Effector CD8-positive, alpha-beta T cell (primary cell): ENCODE measurements around the gene ZNF232.
"Not testable (repeated sequence)": the region's sequence is repeated elsewhere in the genome, so short reads cannot be mapped to it uniquely, and the experiment has no call there.

Source experiments
- DNase-seq: peaks from one replicate; lab custom pipeline; 2025; lab: John Stamatoyannopoulos, UW

Gene ZNF232

DNA sequence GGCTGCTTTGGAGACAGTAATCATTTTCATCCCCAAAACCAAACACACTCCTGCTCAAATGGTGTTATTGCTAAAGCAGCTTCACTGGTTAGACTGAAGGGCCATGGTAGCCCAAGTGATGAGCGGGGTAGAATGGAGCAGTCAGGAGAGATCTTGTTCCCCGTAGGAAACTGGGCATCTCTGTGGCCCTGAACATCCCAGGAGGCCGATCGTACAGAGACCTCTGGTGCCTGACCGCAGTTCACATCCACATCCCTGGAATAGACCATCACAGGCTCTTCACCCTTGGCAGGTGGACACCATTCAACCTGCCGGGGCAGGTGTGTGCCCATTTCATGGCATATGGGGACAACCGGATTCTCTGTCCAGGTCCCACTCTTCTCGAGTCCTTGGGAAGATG is 18.1 kb upstream of the ZNF232 start:
- not testable (repeated sequence) for DNase-seq

GRCh38 chr17:5128905-5129535 is 17.3 kb upstream of the ZNF232 start:
- DNase-seq: no peak

GRCh38 chr17:5128387-5128786 is 16.7 kb upstream of the ZNF232 start:
- DNase-seq: not testable (repeated sequence)

- no peak for DNase-seq
These were observed 16.2 kb upstream of the ZNF232 start for GRCh38 chr17:5127910-5128309.

DNA sequence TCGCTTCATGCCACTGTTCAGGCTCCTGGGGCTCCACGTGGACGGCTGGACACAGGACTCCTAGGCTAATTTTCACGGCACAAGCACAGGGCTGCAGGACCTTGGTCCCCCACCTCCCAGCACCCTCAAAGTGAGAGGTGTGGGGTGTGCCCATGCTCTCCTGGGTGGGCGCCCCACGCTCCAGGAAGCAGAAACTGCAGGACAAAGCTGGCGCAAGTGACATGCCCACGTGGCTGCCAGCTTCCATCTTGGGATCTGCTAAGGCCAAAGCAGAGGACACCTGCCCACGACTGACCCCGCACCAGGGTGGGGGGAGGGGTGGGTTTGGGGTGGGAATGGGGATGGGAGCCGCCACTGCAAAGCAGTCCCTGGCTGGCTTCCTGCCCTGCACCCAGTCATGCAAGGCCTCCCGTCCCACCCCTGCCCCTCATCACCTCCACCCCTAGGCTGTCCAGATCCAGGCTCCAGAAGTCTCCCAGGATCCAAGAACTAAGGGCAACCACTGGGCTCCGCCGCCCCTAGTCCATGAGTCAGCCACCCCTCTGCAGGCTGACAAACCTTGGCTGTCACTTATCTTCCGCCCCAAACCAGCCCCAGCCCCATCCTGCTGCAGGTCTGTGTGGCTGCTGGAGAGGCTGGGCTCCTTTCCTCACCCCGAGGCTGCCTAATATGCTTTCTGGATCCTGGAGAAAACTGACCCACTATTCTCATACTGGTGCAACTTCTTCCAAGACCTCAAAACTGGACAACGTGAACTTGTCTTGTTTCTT is 15.2 kb upstream of the ZNF232 start:
- DNase-seq: no peak

- DNase-seq: not testable (repeated sequence)
These were observed 13.2 kb upstream of the ZNF232 start for GRCh38 chr17:5124896-5125295.

DNA sequence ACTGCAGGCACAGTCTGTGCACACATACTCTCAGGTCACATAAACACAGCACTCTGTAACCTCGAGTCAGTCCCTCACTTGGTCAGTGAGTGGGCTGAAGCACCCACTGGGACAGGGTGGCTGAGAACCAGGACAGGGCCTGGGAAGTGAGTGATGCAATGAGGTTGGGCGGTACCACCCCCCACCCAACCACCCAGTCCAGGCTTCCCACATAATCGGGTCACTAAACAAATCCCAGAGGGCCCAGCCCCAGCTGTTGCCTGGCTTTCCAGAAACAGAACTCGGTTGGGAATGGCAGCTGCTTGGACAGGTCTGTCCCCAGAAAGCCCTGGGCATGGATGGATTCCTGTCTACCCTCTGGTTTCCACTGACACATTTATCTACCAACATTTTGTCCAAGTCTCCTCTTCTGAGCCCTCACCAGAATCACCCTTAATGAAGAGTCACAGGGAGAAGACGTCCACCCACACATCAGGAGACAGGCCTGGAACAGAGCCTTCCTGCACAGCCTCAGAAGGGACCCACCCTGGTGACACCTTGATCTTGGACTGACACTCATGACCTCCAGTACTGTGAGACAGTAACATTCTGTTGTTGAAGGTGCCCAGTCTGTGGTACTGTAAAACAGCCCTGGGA is 12.6 kb upstream of the ZNF232 start:
- not testable (repeated sequence) for DNase-seq

- DNase-seq: no peak
These were observed 11.9 kb upstream of the ZNF232 start for GRCh38 chr17:5123343-5124124.

DNA sequence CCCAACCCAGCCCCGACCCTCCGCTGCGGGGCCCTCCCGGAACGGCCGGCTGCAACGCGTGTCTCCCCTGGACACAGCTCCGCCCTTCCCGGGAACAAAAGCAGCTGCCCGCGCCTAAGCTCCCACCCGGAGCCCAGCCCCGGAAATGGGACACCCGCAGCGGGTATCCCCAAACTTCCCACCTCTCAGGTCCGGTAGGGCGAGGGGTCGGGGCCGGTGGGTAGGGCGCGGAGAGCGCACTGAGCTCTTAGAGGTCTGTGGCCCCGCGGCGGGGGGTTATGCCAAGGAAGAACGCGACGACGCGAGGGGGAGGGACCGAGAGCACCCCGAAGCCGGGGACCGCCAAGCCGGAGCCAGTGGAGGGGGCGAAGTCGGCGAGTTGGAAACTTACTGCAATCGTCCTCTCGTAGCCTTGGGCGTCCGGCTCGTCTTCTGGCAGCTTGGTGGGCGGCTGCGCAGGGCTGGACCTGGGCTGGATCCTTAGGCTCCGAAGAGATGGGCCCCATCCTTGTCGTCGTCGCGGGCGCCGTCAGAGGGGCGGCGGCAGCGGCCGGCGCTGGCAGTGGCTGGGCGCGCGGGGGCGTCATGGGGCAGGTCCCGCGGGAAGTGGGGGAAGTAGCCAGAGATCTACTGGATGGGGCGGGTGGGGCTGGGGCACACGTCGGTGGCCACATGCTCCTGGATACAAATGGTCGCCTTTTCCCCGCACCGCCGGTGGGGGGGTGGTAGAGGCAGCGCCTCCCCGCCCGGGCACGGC is 11.1 kb upstream of the ZNF232 start:
- no peak for DNase-seq

- not testable (repeated sequence) for DNase-seq
These were observed 10.4 kb upstream of the ZNF232 start for GRCh38 chr17:5122056-5122455.

- DNase-seq: no peak
These were observed 9.6 kb upstream of the ZNF232 start for GRCh38 chr17:5121186-5121841.

DNA sequence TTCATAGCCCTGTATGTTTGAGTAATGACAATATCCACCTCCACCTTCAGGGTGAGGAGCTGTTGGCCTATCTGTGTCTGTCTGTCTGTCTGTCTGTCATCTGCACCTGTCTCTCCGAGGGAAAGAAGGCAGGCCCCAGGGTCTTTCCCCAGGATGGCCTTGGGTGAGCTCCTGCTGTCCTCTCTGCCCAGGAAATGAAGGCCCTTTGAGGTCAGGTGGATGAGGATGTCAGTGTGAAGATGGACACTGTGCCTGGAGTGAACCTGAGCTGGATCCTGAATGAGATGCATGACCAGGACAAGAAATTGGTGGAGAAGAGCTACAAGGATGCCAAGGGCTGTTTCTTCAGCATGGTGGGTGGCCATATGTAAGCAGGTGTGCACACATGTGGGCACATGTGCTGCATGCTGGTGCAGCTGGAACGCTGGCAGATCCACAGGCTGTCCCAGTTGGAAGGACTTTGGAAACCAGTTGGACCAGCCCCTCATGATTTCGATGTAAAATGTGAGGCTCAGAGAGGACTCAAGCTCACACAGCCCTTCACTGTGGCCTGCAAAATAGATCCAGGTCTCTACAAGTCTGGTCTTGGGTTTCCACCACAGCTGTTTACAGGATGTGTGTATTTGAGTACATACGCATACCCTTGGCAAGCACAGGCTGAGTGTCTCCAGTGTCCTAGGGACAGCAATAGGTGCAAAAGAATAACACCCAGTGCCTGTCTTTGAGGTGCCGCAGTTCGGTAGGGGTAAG is 8.9 kb upstream of the ZNF232 start:
- not testable (repeated sequence) for DNase-seq

DNA sequence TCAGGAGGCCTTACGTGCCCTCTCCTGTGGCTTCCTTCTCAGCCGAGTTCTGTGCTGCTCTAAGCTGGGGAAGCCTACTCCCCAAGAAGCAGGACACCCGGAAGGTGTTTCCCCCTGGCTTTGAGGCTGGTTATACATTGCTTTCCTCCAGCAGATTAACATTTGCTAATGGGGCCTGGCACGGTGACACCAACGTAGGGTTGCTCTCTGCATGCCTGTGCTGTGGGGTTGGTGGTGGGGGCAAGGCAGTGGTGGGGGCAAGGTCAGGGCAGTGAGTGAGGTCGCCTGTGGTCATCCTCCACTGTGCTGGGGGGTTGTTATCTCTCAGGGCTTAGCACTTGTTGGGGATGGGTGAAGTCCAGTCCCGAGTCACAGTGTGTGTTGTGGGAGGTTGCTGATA is 8.4 kb upstream of the ZNF232 start:
- no peak for DNase-seq

GRCh38 chr17:5118219-5118618 is 6.5 kb upstream of the ZNF232 start:
- DNase-seq: no peak

DNA sequence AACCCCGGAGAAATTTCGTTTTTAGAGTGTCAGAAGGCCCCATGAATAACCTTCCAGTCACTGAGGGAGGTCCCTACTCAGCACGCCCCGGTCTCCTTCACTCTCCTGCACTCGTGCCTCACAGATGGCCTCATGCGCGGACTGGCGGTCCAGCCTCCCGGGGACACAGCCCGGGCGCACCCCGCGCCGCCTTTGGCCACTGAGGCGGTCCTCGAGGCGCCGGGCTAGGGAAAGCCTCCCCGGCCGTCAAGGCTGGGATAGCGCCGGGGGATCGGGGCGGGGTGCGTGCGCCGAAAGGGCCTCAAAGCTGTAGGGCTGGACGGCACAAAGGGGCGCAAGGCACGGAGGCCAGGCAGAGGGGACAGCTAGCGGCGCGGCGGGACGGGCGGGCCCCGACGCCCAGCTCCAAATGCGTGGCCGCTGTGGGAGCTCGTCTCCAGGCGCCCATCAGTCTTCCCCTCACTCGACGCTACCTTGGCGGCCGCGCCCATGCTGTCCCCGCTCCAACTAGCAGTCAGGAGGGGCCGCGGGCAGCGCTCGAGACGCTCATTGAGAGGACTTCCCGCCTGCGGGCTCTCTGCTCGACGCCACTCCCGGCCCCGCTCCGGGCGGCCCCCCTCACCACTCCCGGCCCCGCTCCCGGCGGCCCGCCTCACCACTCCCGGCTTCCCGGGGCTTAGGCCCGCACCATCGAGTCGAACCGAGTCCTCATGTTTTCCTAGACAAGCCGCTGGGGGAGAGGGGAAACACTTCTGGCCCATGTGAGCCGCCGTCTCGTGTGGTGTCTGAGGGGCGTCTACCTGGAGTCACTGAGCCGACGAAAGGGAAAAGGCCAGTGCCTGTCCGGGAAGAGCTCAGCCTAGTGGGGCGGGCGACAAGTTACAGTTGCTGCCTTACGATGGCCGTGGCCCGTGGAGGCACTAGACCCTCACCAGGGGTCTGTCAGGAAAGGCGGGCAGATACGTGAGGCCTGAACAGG is 4.3 kb upstream of the ZNF232 start, which contains the start of gene USP6:
USP6 (plus strand) TSS at position 360 of the 979 bp plus-strand sequence. CDS start 14,336 bp downstream, outside the sequence.
- DNase-seq: no peak

DNA sequence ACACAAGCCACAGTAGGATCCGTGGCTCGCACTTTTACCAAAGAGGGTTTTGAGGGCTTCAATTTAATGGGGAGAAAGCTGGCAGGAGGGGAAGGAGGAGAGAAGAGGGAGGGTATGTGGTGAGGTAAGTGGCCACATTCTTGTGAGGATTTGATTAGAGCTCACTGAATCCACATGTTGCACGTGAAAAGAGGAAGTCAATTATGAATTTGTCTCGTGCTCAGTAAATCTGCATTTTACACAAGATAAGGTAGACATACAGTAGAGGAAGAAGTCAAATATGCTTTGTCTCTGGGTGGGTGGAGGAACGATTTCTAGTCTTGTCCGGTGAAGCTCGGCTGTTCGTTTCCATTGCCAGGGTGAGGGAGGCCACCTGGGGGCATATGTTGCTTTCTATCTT is 862 bp downstream of the ZNF232 start:
- DNase-seq: no peak

- no peak for DNase-seq
These were observed 10.8 kb downstream of the ZNF232 start for GRCh38 chr17:5100832-5101231.

DNA sequence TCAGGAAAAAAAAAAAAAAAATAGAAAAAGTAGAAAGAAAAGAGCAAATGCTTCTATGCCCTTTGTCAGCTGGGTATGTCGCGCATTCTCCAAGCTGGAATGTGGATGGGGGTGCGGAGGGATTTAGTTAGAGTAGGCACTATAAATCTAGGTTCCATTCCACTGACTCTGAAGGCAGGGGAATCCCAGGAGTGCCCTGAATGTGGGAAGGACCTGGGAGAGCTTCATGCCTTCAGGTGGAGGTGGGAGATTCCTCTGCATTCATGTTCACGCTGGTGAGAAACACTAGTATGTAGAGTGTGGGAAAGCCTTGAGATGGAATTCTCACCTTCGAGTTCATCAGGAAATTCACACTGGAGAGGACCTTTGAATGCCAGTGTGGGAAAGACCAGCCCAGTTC is 12.4 kb downstream of the ZNF232 start:
- DNase-seq: no peak
